GM12892 (cell line): Measurements from ENCODE around the gene PLEKHM3.

ENCODE experiments used
- POLR2A ChIP-seq: IDR thresholded peaks from 2 replicates; pipeline ENCODE4 v1.6.1; 2011; ENCODE audit warnings: low read depth, low read length, control low read depth
- POLR2AphosphoS5 ChIP-seq: IDR thresholded peaks from 2 replicates; pipeline ENCODE4 v1.6.1; 2011; ENCODE audit warnings: low read depth, low read length, control low read depth
- TAF1 ChIP-seq: IDR thresholded peaks from 2 replicates; pipeline ENCODE4 v1.6.1; 2011; ENCODE audit warnings: low read depth, mild to moderate bottlenecking, control low read depth, low read length, borderline replicate concordance

DNA sequence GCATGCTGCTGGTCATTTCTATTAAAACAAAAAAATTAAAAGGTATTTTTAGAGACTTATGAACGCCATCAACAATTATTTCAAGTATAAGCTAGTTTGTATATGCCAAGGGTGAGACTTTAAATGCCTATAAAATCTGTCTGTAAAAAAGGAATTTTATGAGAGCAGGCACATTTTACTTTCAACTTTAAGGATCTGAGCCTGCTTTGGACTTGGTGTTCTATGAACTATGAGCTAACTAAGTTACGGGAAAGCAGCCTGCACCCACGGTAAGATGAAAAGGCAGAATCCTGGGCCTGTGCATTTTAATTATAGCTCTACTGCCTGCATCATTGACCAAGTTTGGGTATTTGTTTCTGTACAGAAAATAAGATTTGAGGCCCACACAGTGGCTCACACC lies 95.4 kb downstream of the PLEKHM3 start:
- TF ChIP-seq POLR2AphosphoS5 (no peak), POLR2A (no peak), TAF1 (no peak)
